Astrocyte of the spinal cord (primary cell): Measurements from ENCODE around the gene ABCF2.

Experiments
- DNase-seq: peaks from one replicate; pipeline ENCODE4 v3.0.0; 2011; ENCODE audit warnings: low read depth, low spot score
- H3K4me3 ChIP-seq: 2 replicates; pipeline ENCODE4 v1.5.1; 2011; ENCODE audit warnings: low read depth, mild to moderate bottlenecking, low read length, moderate library complexity
- in situ Hi-C: cut with HindIII; loops from 2 replicates; pipeline ENCODE4 v1.10.0; 2017; ENCODE audit warnings: low sequenced_read_pairs
- TF ChIP-seq, protein P1 (sequence below): IDR thresholded peaks from 2 replicates; pipeline ENCODE4 v1.5.1; 2012; ENCODE audit warnings: low read depth, mild to moderate bottlenecking, low read length, inconsistent platforms

ABCF2 gene

DNA sequence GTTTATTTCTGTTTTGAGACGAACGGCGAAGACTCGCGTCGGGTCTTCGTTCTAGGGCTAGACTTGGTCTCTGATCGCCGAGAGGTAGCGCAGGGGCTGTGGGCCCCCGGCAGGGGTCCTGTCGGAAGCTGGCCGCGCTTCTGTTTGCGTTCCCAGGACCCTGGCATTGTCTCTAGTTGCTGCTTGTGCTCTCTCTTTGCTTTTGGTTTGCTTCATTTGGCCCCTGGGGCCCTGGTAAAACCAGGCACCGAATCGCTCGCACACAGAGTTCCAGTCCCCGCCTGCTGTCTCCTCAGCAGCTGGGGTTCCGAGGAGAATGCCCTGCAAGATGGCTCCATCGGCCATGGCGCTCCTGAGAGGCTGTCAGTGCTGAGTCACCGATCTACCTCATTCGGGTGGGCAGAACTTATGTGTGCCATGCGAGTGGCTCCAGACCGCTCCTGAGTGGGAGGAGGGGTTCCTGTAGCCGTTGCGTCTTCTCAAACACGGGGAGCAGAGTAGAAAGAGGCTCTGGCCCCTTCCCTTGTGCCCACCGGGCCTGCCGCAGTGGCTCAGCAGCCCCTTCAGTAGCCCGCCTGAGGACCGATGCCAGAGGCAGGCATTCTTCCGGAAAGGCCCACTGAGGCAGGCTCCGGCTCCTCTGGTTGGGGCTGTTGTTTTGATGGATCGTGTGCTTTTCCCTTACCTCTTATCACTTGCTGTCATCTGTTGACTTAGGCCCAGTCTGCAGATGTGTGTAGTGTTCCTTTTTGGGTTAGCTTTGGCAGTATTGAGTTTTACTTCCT is 6.1 kb upstream of the ABCF2 start:
- peak overlapping the region; percentile 89 for H3K4me3 ChIP-seq
- in situ Hi-C loops, result no loop called here
- TF ChIP-seq, protein P1, sequence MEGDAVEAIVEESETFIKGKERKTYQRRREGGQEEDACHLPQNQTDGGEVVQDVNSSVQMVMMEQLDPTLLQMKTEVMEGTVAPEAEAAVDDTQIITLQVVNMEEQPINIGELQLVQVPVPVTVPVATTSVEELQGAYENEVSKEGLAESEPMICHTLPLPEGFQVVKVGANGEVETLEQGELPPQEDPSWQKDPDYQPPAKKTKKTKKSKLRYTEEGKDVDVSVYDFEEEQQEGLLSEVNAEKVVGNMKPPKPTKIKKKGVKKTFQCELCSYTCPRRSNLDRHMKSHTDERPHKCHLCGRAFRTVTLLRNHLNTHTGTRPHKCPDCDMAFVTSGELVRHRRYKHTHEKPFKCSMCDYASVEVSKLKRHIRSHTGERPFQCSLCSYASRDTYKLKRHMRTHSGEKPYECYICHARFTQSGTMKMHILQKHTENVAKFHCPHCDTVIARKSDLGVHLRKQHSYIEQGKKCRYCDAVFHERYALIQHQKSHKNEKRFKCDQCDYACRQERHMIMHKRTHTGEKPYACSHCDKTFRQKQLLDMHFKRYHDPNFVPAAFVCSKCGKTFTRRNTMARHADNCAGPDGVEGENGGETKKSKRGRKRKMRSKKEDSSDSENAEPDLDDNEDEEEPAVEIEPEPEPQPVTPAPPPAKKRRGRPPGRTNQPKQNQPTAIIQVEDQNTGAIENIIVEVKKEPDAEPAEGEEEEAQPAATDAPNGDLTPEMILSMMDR, result no peak
- peak; percentile 74 for DNase-seq

DNA sequence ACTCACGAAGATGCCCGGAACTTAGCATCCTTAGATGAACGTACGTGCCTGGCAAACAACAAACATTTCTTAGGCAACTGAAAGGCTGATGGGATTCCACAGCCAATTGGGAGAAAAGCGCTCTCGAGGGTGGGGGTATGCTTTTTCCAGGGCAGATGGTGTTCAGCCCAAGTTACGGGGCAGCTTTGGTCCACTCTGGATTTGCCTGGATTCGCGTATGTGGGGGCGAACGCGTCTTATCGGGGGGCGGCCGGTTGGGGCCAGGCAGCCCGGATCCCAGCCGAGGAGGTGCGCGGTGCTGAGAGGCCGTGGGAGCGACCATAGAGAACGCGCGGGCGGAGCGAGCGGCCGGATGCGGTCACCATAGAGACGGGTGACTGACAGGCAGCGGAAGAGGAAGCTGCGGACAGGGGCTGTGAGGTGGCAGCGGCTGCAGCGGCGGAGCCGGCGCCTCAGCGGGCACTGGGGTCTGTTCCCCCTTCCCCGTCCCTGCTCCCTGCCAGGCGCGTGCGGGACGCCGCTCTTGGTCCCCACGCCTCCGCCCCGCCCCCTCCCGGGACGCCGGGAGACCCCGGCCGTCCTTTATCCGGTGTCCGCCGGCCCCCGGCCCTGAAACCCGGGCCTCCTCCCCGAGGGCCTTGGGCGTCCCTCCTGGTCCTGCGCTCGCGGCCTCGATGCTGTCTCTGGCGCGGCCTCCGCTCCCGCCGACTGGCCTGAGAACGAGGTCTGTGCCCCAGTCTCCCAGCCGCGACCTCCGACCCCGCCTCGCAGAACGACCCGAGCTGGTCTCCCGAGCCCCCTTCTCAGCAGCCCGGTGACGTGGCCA is 5.3 kb upstream of the ABCF2 start, which contains the start of gene CHPF2:
TSS of gene CHPF2 (plus strand) at position 393 of the 826 bp plus-strand sequence. CDS start 1,529 bp downstream, outside the sequence.
- TF ChIP-seq, protein P1, result no peak

DNA sequence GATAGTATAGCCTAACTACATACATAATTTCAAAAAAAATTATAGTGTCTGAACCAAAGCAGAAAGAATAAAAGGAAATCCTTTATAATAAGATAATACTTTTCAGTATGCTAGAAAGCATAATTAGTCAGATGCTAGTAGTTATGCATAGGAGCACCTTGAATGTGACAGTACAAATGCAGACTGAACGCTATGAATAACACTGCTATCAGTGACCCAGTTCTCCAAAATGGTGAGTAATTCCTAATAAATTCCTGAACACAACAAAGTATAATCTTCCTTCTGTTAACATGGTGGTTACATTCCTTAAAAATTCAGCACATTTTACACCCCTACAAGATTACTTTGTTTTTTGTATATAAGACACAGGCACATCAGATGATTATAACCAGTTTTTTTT is 4.1 kb upstream of the ABCF2 start:
- in situ Hi-C loops, result no loop called here
- TF ChIP-seq, protein P1, result no peak
- H3K4me3 ChIP-seq, result no peak overlapping the region
- no peak for DNase-seq

More for the DNA sequence above, 5.3 kb upstream of the ABCF2 start, which contains the start of gene CHPF2:
- in situ Hi-C loops, result no loop called here
- H3K4me3 ChIP-seq, result peak within 1 kb of the TSS; percentile 89
- peak; percentile 83 for DNase-seq

DNA sequence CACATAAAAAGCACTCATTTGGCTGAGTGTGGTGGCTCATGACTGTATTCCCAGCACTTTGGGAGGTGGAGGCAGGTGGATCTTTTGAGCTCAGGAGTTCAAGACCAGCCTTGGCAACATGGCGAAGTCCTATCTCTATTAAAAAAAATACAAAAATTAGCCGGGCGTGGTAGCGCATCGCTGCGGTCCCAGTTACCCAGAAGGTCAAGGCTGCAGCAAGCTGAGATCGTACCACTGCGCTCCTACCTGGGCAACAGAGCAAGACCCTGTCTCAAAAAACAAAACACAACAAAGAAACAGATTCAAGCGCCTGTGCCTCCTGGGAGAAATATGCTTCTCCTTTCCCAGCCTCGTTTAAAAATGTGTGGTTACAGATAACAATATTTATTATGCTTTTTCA is 2.2 kb upstream of the ABCF2 start:
- TF ChIP-seq, protein P1, result no peak
- DNase-seq, result no peak
- in situ Hi-C loops, result no loop called here
- no peak overlapping the region for H3K4me3 ChIP-seq

DNA sequence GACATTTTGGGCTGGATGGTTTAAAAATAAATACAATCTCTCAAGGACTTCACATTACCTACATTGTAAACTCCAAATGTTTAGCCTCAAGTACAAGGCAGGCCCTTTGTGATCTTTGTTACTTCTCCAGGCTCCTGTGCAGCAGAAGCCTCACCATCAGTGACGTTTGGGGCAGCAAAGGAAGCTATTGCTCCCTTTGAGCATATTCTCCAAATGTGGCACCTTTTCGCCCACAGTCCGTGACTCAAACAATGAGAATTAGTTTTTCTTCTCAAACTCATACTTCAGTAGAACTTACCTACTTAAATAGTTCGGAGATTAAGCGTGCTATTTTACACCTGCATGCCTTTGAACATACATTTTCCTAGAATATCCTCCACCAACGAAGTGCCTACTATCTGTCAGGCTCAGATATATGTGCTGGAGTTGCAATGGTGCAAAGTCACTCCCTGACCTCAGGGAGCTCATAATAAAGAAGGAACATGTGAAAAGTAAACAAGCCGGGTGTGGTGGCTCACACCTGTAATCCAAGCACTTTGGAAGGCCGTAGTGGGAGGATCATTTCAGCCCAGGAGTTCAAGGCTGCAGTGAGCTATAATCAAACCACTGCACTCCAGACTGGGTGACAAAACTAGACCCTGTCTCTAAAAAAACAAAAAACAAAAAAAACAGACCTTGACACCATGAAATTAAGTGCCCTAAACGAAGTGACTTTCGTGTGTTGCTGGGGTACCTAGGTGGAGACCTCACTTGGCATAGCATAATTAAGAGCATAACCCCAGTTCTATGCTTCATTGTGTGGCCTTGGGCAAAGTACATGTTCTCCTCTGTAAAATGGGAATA is 1.2 kb upstream of the ABCF2 start:
- TF ChIP-seq, protein P1, result no peak
- in situ Hi-C loops, result no loop called here
- H3K4me3 ChIP-seq, result peak overlapping the region; percentile 91
- no peak for DNase-seq

DNA sequence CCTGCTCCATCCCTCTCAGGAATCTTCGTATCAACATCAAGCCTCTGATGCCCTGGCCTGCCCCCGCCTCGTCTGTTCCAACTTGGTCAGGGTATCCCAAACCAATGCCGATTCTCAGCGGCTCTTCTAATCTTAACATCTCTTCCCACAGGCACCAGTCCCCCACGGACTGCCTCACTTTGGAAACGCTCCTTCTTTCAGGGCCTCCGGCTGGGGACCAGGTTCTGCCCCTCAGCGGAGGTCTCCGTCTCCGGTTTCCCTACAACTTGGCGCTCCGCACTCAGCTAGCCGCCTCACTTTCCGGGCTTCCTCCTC is 488 bp downstream of the ABCF2 start:
- in situ Hi-C loops, result no loop called here
- no peak for DNase-seq
- TF ChIP-seq, protein P1, result no peak
- H3K4me3 ChIP-seq, result peak overlapping the region; percentile 91
